Liver (tissue), 9 donors: Measurements from ENCODE around the gene ELF1. TPM values are rescaled to one million over a fixed set of nuclear protein-coding genes. Genes with fewer than 3 reads are reported as not detected.

Experiments used
- DNase-seq: peaks from one replicate; pipeline ENCODE4 v3.0.0-alpha.2; 2017; ENCODE audit warnings: low spot score
- H3K27ac ChIP-seq, 2 donors: one replicate each; pipeline ENCODE4 v1.7.0; 2013; ENCODE audit warnings: inconsistent platforms in 2 of 2, low read length in 2 of 2, control low read depth in 1 of 2, low read depth in 1 of 2, mild to moderate bottlenecking in 1 of 2
- H3K27me3 ChIP-seq, 4 donors: one replicate each; pipeline versions ENCODE4 v1.6.1 to v1.7.0; 2013; ENCODE audit warnings: low read length in 3 of 4, inconsistent platforms in 1 of 4, mild to moderate bottlenecking in 1 of 4, moderate library complexity in 1 of 4; ENCODE audit not compliant: control insufficient read depth in 4 of 4, insufficient read depth in 4 of 4
- H3K36me3 ChIP-seq, 4 donors: one replicate each; pipeline versions ENCODE4 v1.6.1 to v1.7.0; 2013; ENCODE audit warnings: low read length in 3 of 4, mild to moderate bottlenecking in 3 of 4, low read depth in 1 of 4, moderate library complexity in 1 of 4; ENCODE audit not compliant: control insufficient read depth in 4 of 4, insufficient read depth in 3 of 4
- H3K4me1 ChIP-seq, 4 donors: one replicate each; pipeline versions ENCODE4 v1.6.1 to v1.7.0; 2013; ENCODE audit warnings: low read length in 3 of 4, mild to moderate bottlenecking in 3 of 4, moderate library complexity in 1 of 4; ENCODE audit not compliant: control insufficient read depth in 4 of 4, insufficient read depth in 4 of 4
- H3K4me3 ChIP-seq, 3 donors: one replicate each; pipeline versions ENCODE4 v1.6.1 to v1.7.0; 2013; ENCODE audit warnings: low read length in 3 of 3, control low read depth in 1 of 3, low read depth in 1 of 3, mild to moderate bottlenecking in 1 of 3
- H3K9ac ChIP-seq, 2 donors: one replicate each; pipeline ENCODE4 v1.7.0; 2013; ENCODE audit warnings: low read length in 2 of 2, mild to moderate bottlenecking in 2 of 2, moderate library complexity in 2 of 2, control low read depth in 1 of 2, low read depth in 1 of 2
- H3K9me3 ChIP-seq, 4 donors: one replicate each; pipeline versions ENCODE4 v1.6.1 to v1.7.0; 2013; ENCODE audit warnings: low read length in 3 of 4; ENCODE audit not compliant: control insufficient read depth in 4 of 4
- CTCF ChIP-seq: fragments of 150-350 bp; IDR thresholded peaks from 2 replicates; pipeline ENCODE4 v1.5.1; 2017; ENCODE audit warnings: improper control_type of control experiment, low read depth, low read length; ENCODE audit not compliant: missing input control
- FOXA1 ChIP-seq: IDR thresholded peaks from 2 replicates; pipeline ENCODE4 v1.6.1; 2016; ENCODE audit warnings: antibody characterized with exemption
- GABPA ChIP-seq, 2 donors: IDR thresholded peaks in 1 of 2; conservative IDR thresholded peaks in 1 of 2; 2 replicates each; pipeline ENCODE4 v1.6.1; 2016; ENCODE audit warnings: antibody characterized with exemption in 2 of 2, mild to moderate bottlenecking in 1 of 2, moderate library complexity in 1 of 2
- HNF4A ChIP-seq, 2 donors: conservative IDR thresholded peaks; 2 replicates each; pipeline ENCODE4 v1.6.1; 2016; ENCODE audit warnings: antibody characterized with exemption in 2 of 2, mild to moderate bottlenecking in 2 of 2
- HNF4G ChIP-seq: IDR thresholded peaks from 2 replicates; pipeline ENCODE4 v1.6.1; 2016; ENCODE audit warnings: antibody characterized with exemption
- MAX ChIP-seq: IDR thresholded peaks from 2 replicates; pipeline ENCODE4 v1.6.1; 2016; ENCODE audit warnings: antibody characterized with exemption
- NR2F2 ChIP-seq: IDR thresholded peaks from 2 replicates; pipeline ENCODE4 v1.6.1; 2016; ENCODE audit warnings: antibody characterized with exemption
- REST ChIP-seq: IDR thresholded peaks from 2 replicates; pipeline ENCODE4 v1.6.1; 2016; ENCODE audit warnings: antibody characterized with exemption, mild to moderate bottlenecking
- WGBS: extraction: QIAGEN DNeasy Blood & Tissue Kit; methylation state at CpG from one replicate; pipeline ENCODE4 v1.1.7; 2013; 5-methylcytosine and 5-hydroxymethylcytosine counted together
- polyA plus RNA-seq, 2 donors: library from polyadenylated mRNA; stranded (reverse) in 1 of 2; unstranded in 1 of 2; fragments of 200-250 nt in 1 of 2; fragments of >200 nt in 1 of 2; fragmentation: Nextera tagmentation in 1 of 2; extraction: Ambion mirVana in 1 of 2; gene quantifications; one replicate each; pipeline versions ENCODE4 v1.2.1 to v1.2.3, GENCODE V29; 2013 to 2015
- total RNA-seq, 2 donors: library from RNA; depleted of rRNA; stranded (reverse); fragments of >200 nt; gene quantifications; one replicate each; pipeline ENCODE4 v1.2.3, GENCODE V29; 2014
- TF ChIP-seq, protein P1 (sequence below): IDR thresholded peaks from 2 replicates; pipeline ENCODE4 v1.6.1; 2016; ENCODE audit warnings: antibody characterized with exemption
- donor health status: healthy.
- donor health status: healthy.
- donor health status: healthy.
- donor health status: healthy.
- donor health status: healthy.

Gene ELF1
- total and polyA plus RNA-seq, 4 donors, result 15.3 to 57.2 (median 26.5) TPM

- Histone ChIP-seq H3K27ac (no peak overlapping the region), H3K9ac (no peak overlapping the region), H3K9me3 (no peaks in the 10 kb centered on the region), H3K27me3 (no peaks in the 10 kb centered on the region), H3K36me3 (no peaks in the 10 kb centered on the region), H3K4me3 (no peak overlapping the region), H3K4me1 (peaks cover 10 to 32% (median 12%) of the 10 kb centered on the region in 4 donors)
- TF ChIP-seq REST (no peak), FOXA1 (no peak), CTCF (no peak), NR2F2 (no peak)
- 75% methylated on average over 4 of the region's 4 CpGs for WGBS
- DNase-seq, result no peak
Measured at GRCh38 chr13:40969169-40969901, 49.8 kb downstream of the ELF1 start.

GRCh38 chr13:40968416-40969000, 50.6 kb downstream of the ELF1 start:
- no peak overlapping the region for H3K27ac ChIP-seq
- no peaks in the 10 kb centered on the region for H3K9me3 ChIP-seq
- no peaks in the 10 kb centered on the region for H3K36me3 ChIP-seq
- peaks cover 3 to 26% (median 8%) of the 10 kb centered on the region in 4 donors for H3K4me1 ChIP-seq
- no peaks in the 10 kb centered on the region for H3K27me3 ChIP-seq
- DNase-seq, result no peak
- H3K4me3 ChIP-seq, result no peak overlapping the region
- 54% methylated on average over 2 of the region's 2 CpGs for WGBS
- TF ChIP-seq MAX (no peak), HNF4A (conservative IDR thresholded peaks at IDR 0.05) (no peak), HNF4G (no peak), GABPA (IDR thresholded peaks at IDR 0.05 in 1 of 2, conservative IDR thresholded peaks at IDR 0.05 in 1 of 2) (no peak)
- TF ChIP-seq, protein P1, sequence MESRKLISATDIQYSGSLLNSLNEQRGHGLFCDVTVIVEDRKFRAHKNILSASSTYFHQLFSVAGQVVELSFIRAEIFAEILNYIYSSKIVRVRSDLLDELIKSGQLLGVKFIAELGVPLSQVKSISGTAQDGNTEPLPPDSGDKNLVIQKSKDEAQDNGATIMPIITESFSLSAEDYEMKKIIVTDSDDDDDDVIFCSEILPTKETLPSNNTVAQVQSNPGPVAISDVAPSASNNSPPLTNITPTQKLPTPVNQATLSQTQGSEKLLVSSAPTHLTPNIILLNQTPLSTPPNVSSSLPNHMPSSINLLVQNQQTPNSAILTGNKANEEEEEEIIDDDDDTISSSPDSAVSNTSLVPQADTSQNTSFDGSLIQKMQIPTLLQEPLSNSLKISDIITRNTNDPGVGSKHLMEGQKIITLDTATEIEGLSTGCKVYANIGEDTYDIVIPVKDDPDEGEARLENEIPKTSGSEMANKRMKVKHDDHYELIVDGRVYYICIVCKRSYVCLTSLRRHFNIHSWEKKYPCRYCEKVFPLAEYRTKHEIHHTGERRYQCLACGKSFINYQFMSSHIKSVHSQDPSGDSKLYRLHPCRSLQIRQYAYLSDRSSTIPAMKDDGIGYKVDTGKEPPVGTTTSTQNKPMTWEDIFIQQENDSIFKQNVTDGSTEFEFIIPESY, result no peak
- H3K9ac ChIP-seq, result no peak overlapping the region
